Left cardiac atrium (tissue), 4 donors: ENCODE results near the gene DNAJB6. TPM values are rescaled to one million over a fixed set of nuclear protein-coding genes. Genes with fewer than 3 reads are reported as not detected.
A peak's percentile ranks its signal among the peaks of the same experiment; 100 is the strongest.
"Not testable (repeated sequence)": the region's sequence is repeated elsewhere in the genome, so short reads cannot be mapped to it uniquely, and the experiment has no call there.

Experiments
- ATAC-seq, 2 donors: fragments of 200-7000 bp; cut with Tn5 transposase; one replicate each; pipeline ENCODE4 v1.9.1; 2020; ENCODE audit warnings: mild to moderate bottlenecking in 2 of 2, moderate library complexity in 2 of 2
- DNase-seq: peaks from one replicate; pipeline ENCODE4 v3.0.0-alpha.2; 2020
- intact Hi-C, 2 donors: fragments of 100-400 bp; cut with DNase I; formaldehyde crosslinking; loops; one replicate each; pipeline versions ENCODE4 v1.14.1 to v1.15.1; 2022 to 2023
- total RNA-seq, 2 donors: library from RNA; stranded (reverse); fragmentation: NEBNext Ultra II Directional; extraction: Animal tissue kit (Norgen Biotek cat#: 25700); gene quantifications; one replicate each; pipeline ENCODE4 v1.2.1, GENCODE V29; 2021
- donor health status: DM: no; HTN: yes; CAD: no.
- donor health status: DM: no; HTN: yes; CAD: no; lungs with severe emphysema.
- donor health status: DM: yes; HTN: yes; CAD: no.
- donor health status: Dilated cardiomyopathy.

DNAJB6 gene
- total RNA-seq, 2 donors from 2014 or later = 158 to 159 TPM

GRCh38 chr7:157318015-157318706, 18.6 kb upstream of the DNAJB6 start:
- intact Hi-C loops = no loop called here
- peak in 1 of 2 donors; percentile 66 for ATAC-seq
- DNase-seq = no peak

GRCh38 chr7:157320608-157320980, 16.2 kb upstream of the DNAJB6 start:
- DNase-seq (no peak), ATAC-seq (peak in 1 of 2 donors; percentile 56)
- intact Hi-C loops = no loop called here

DNA sequence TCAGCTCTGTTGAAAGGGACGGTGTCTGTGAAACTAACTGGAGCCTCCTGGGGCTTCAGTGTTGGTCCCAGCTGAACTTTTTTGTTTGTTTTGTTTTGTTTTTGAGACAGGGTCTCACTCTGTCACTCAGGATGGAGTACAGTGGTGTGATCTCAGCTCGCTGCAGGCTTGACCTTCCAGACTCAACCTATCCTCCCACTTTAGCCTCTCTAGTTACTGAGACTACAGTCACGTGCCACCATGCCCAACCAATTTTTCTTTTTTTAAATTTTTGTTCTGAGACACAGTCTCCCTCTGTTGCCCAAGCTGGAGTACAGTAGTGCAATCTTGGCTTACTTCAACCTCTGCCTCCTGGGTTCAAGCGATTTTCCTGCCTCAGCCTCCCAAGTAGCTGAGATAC, 13.4 kb upstream of the DNAJB6 start:
- intact Hi-C loops = no loop called here
- no peak for ATAC-seq
- no peak for DNase-seq

DNA sequence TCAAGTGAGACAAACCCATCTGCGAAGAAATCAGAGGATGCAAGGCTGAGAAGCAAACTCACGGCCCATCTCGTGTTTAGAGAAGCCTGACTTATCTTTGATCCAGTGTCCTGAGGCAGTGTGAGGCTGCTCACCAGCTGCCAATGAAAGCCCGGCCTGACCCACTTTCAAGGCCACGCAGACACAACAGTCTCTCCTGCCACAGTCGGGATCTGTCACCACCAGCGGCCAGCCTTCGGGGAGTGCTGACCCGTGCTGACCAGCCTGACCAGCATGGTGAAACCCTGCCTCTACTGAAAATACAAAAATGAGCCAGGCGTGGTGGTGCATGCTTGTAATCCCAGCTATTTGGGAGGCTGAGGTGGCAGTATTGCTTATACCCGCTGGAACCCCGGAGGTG, 7.4 kb upstream of the DNAJB6 start:
- no peak for ATAC-seq
- no peak for DNase-seq

GRCh38 chr7:157330567-157330966, 6.2 kb upstream of the DNAJB6 start:
- intact Hi-C loops = loop anchor here in 1 of 2 donors (10.0 kb wide), 1 partner anchor 54 kb away; no protein-coding TSS in a partner anchor
- ATAC-seq, DNase-seq: not testable (repeated sequence)

More for the DNA sequence above, 7.4 kb upstream of the DNAJB6 start:
- intact Hi-C loops = no loop called here

- DNase-seq, ATAC-seq: not testable (repeated sequence)
- intact Hi-C loops = loop anchor here in 1 of 2 donors (10.0 kb wide), 1 partner anchor 54 kb away; no protein-coding TSS in a partner anchor
Measured at GRCh38 chr7:157331049-157331448, 5.8 kb upstream of the DNAJB6 start.

GRCh38 chr7:157335236-157335635, 1.6 kb upstream of the DNAJB6 start:
- no peak for DNase-seq
- intact Hi-C loops = loop anchor here in 1 of 2 donors (10.0 kb wide), 1 partner anchor 50 kb away; no protein-coding TSS in a partner anchor

GRCh38 chr7:157335991-157336382, 817 bp upstream of the DNAJB6 start:
- ATAC-seq (no peak), DNase-seq (no peak)
- intact Hi-C loops = loop anchor here in 1 of 2 donors (10.0 kb wide), 1 partner anchor 49 kb away; no protein-coding TSS in a partner anchor

More at GRCh38 chr7:157335236-157335635, 1.6 kb upstream of the DNAJB6 start:
- ATAC-seq = no peak

- intact Hi-C loops = loop anchor here in 1 of 2 donors (10.0 kb wide), 1 partner anchor 47 kb away; no protein-coding TSS in a partner anchor
- DNase-seq (peak; percentile 73), ATAC-seq (peak; percentile 82 to 84)
Measured at GRCh38 chr7:157337316-157338149, 729 bp downstream of the DNAJB6 start.

- ATAC-seq (no peak), DNase-seq (peak; percentile 65)
- intact Hi-C loops = loop anchor here in 1 of 2 donors (10.0 kb wide), 1 partner anchor 45 kb away; no protein-coding TSS in a partner anchor
Measured at GRCh38 chr7:157339777-157340677, 3.2 kb downstream of the DNAJB6 start.

GRCh38 chr7:157347217-157347904, 10.6 kb downstream of the DNAJB6 start:
- ATAC-seq = peak; percentile 58 to 81
- peak; percentile 51 for DNase-seq
- intact Hi-C loops = no loop called here

DNA sequence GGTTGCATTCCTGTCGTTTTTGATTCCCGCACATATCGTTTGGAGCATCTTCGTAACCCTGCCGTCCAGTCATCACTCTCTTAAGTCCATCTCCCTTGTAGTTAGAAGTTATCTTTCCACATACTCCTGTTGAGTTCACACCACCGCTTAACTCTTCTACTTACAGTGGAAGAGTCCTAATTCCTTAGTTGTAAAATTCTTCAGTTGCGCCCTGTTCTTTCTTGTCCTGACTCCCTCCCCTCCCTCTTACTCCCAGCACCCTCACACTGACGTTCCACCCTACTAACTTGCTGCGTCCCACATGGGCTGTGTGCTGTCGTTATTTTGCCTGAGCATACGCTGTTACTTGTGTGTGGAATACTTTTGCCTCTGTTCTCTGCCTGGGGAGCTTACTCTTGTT, 11.7 kb downstream of the DNAJB6 start:
- DNase-seq (no peak), ATAC-seq (peak in 1 of 2 donors; percentile 7)
- intact Hi-C loops = no loop called here

DNA sequence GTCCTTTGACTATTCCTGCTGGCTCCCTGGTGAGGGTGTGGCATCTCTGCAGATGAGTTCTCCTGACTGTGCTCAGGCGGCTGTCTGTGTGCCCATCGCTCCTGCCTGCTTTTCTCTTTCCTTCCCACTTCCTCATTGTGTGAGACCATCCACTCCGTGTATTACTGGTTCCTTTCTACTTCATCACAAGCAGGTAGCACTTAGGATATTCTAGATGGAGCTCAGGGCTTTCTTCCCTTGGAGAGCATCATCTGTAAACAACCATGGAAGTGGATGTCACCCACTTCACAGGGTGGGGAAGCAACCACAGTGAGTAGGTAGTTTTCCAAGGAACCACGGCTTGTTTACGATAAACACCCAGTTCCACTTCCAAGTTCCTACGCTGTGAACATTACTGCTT, 15.7 kb downstream of the DNAJB6 start:
- DNase-seq (no peak), ATAC-seq (no peak)
- intact Hi-C loops = no loop called here

DNA sequence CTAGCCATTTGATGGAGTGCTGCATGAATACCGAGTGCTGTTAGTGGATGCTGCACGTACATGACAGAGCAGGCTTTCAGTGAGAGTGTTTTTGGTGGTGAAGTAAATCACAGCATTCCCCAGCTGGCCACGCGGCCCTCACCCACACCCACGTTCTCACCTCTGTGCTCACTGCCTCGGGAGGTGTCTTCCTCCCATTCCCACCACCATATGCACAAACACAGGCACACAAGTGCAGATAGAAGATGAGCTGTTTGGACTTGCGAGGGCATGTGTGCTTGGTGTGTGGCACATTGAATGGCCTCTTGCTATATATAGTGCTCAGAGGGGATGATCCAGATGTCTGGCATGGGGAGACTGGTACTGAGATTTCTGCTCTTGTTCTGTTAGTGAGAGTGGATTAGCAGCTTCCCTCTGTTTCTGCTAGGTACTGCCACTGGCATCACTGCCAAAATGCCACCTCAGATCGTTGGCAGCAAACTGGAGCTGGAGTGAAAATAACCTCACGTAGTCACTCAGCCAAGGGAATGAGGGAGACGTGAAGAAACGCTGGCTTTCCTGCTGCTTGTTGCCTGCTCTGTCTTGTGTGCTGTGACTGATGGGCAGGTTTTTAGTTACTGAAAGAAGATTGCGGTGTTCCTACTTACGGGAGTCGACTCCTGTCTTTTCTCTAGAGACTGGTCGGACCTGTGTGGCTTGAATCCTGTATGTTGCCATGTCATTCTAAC, 19.1 kb downstream of the DNAJB6 start:
- intact Hi-C loops = no loop called here
- peak; percentile 82 to 87 for ATAC-seq
- peak; percentile 38 for DNase-seq

- intact Hi-C loops = no loop called here
- ATAC-seq = no peak
- no peak for DNase-seq
Measured at GRCh38 chr7:157357129-157358040, 20.6 kb downstream of the DNAJB6 start.

GRCh38 chr7:157358041-157358752, 21.4 kb downstream of the DNAJB6 start:
- DNase-seq (no peak), ATAC-seq (peak in 1 of 2 donors; percentile 7)
- intact Hi-C loops = no loop called here
